OCI-LY1 (cell line): ENCODE measurements around the gene ATP4A.

Experiments used
- EZH2 ChIP-seq: fragments of 200-600 bp; sonication (generic), shearing (Covaris generic); IDR thresholded peaks from 2 replicates; pipeline ENCODE4 v1.8.0; 2017; ENCODE audit warnings: borderline replicate concordance, mixed run types, mild to moderate bottlenecking, antibody characterized with exemption, low read length, moderate library complexity, mixed read lengths
- TF ChIP-seq, protein P1 (sequence below): fragments of 200-600 bp; sonication (generic), shearing (Covaris generic); IDR thresholded peaks from 2 replicates; pipeline ENCODE4 v1.5.1; 2017; ENCODE audit warnings: mild to moderate bottlenecking, antibody characterized with exemption, low read length, moderate library complexity, mixed read lengths

DNA sequence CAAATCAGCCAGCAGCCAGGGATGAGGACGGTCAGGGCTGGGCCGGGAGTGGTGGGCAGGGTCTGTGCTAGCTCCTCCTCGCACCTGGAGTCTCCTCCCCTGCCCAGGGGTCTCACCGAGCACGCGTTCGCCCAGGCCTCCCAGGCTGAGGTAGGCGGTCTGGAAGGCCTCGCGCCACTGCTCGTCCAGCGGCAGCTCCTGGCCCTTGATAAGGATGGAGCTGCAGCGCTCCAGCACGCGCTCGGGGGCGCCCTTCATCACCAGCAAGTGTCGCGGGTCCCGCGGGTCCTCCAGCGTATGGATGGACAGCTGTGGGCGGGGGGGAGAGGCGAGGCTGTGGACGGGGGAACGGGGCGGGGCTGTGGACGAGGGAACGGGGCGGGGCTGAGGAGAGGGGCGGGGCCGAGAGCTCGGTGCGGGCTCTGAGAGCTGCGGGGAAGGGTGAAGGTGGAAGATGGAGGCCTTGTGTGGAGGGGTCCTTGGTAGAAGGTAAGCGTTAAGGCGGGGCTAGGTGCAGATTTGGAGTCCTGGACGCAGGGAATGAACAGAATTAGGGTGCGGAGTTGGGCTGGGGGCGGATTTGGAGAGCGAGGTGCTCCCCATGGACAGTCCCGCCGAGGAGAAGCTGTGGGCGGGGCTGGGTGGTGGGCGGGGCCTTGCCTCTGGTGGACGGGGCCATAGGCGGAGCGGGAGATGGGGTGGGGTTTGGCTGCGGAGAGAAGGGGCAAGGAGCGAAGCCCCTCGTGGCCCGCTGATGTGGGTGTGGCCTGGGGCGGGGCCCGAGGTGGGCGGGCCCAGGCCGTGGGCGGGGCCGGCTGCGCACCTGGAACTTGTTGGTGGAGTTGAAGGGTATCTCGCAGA is 5.7 kb downstream of the ATP4A start:
- TF ChIP-seq, protein P1, sequence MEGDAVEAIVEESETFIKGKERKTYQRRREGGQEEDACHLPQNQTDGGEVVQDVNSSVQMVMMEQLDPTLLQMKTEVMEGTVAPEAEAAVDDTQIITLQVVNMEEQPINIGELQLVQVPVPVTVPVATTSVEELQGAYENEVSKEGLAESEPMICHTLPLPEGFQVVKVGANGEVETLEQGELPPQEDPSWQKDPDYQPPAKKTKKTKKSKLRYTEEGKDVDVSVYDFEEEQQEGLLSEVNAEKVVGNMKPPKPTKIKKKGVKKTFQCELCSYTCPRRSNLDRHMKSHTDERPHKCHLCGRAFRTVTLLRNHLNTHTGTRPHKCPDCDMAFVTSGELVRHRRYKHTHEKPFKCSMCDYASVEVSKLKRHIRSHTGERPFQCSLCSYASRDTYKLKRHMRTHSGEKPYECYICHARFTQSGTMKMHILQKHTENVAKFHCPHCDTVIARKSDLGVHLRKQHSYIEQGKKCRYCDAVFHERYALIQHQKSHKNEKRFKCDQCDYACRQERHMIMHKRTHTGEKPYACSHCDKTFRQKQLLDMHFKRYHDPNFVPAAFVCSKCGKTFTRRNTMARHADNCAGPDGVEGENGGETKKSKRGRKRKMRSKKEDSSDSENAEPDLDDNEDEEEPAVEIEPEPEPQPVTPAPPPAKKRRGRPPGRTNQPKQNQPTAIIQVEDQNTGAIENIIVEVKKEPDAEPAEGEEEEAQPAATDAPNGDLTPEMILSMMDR = no peak
- no peak for TF ChIP-seq EZH2
